Measurements from ENCODE around the gene LMNB1. TPM values are rescaled to one million over a fixed set of nuclear protein-coding genes. Genes with fewer than 3 reads are reported as not detected.

LMNB1 gene
- polyA plus RNA-seq, 3 donors, result 18.0 to 33.0 (median 28.2) TPM

GRCh38 chr5:126875303-126875785 is 98.4 kb downstream of the LMNB1 start:
- Mint-ChIP-seq H3K27ac (no peak overlapping the region), H3K9me3 (no peaks in the 10 kb centered on the region), H3K4me3 (no peak overlapping the region), H3K4me1 (peaks cover 8% of the 10 kb centered on the region), H3K36me3 (peaks cover 19 to 45% of the 10 kb centered on the region in 2 donors), H3K27me3 (ENCODE audit: low read depth in 3 of 3) (peaks cover 0 to 2% (median under 1%) of the 10 kb centered on the region in 3 donors)
- intact Hi-C loops (cut with micrococcal nuclease), result no loop called here
- Histone ChIP-seq H3K4me1 (ENCODE audit: control insufficient read depth in 1 of 2, insufficient read depth in 2 of 2, low read length in 2 of 2) (peaks cover 8 to 9% of the 10 kb centered on the region in 2 donors), H2AFZ (ENCODE audit: insufficient read depth, low read depth, low read length, poor library complexity, severe bottlenecking) (no peak overlapping the region), H3K36me3 (replicated peaks in 1 of 2; ENCODE audit: control insufficient read depth in 1 of 2, insufficient read depth in 2 of 2, low read length in 2 of 2) (no peaks in the 10 kb centered on the region), H3K9me3 (replicated peaks in 1 of 2; ENCODE audit: control insufficient read depth in 1 of 2, insufficient read depth in 1 of 2, low read length in 2 of 2) (no peaks in the 10 kb centered on the region), H3K4me2 (replicated peaks; ENCODE audit: extremely low read depth, low read length, poor library complexity, severe bottlenecking) (no peak overlapping the region), H3K4me3 (replicated peaks in 1 of 3; ENCODE audit: low read depth in 2 of 3, low read length in 3 of 3) (no peak overlapping the region), H4K20me1 (ENCODE audit: insufficient read depth, low read length) (no peaks in the 10 kb centered on the region), H3K9ac (ENCODE audit: insufficient read depth, low read length, poor library complexity, severe bottlenecking) (no peak overlapping the region), H3K79me2 (ENCODE audit: insufficient read depth, low read length) (no peaks in the 10 kb centered on the region), H3K27me3 (ENCODE audit: control insufficient read depth in 2 of 2, insufficient read depth in 2 of 2, low read length in 2 of 2) (no peaks in the 10 kb centered on the region), H3K27ac (ENCODE audit: low read depth in 1 of 2, low read length in 2 of 2) (no peak overlapping the region)
- DNase-seq, result no peak
- TF ChIP-seq CTCF (IDR thresholded peaks at IDR 0.05), result no peak
- WGBS (ENCODE audit: insufficient coverage), result 85% methylated on average over 9 of the region's 13 CpGs

- Histone ChIP-seq H3K79me2 (ENCODE audit: insufficient read depth, low read length) (no peaks in the 10 kb centered on the region), H3K9me3 (replicated peaks in 1 of 2; ENCODE audit: control insufficient read depth in 1 of 2, insufficient read depth in 1 of 2, low read length in 2 of 2) (no peaks in the 10 kb centered on the region), H3K27ac (ENCODE audit: low read depth in 1 of 2, low read length in 2 of 2) (no peak overlapping the region), H3K4me3 (replicated peaks in 1 of 3; ENCODE audit: low read depth in 2 of 3, low read length in 3 of 3) (no peak overlapping the region), H2AFZ (ENCODE audit: insufficient read depth, low read depth, low read length, poor library complexity, severe bottlenecking) (no peak overlapping the region), H4K20me1 (ENCODE audit: insufficient read depth, low read length) (no peaks in the 10 kb centered on the region), H3K4me1 (ENCODE audit: control insufficient read depth in 1 of 2, insufficient read depth in 2 of 2, low read length in 2 of 2) (no peaks in the 10 kb centered on the region), H3K4me2 (replicated peaks; ENCODE audit: extremely low read depth, low read length, poor library complexity, severe bottlenecking) (no peak overlapping the region), H3K36me3 (replicated peaks in 1 of 2; ENCODE audit: control insufficient read depth in 1 of 2, insufficient read depth in 2 of 2, low read length in 2 of 2) (no peaks in the 10 kb centered on the region), H3K27me3 (ENCODE audit: control insufficient read depth in 2 of 2, insufficient read depth in 2 of 2, low read length in 2 of 2) (no peaks in the 10 kb centered on the region), H3K9ac (ENCODE audit: insufficient read depth, low read length, poor library complexity, severe bottlenecking) (no peak overlapping the region)
- Mint-ChIP-seq H3K27me3 (ENCODE audit: low read depth in 3 of 3) (peaks cover 0 to 2% (median 0%) of the 10 kb centered on the region in 3 donors), H3K4me1 (no peaks in the 10 kb centered on the region), H3K36me3 (peaks cover 9 to 41% of the 10 kb centered on the region in 2 donors), H3K4me3 (no peak overlapping the region), H3K27ac (no peak overlapping the region), H3K9me3 (no peaks in the 10 kb centered on the region)
- WGBS (ENCODE audit: insufficient coverage), result no CpG with 5 or more reads among the region's 7 CpGs
- TF ChIP-seq CTCF (IDR thresholded peaks at IDR 0.05), result no peak
- DNase-seq, result no peak
- intact Hi-C loops (cut with micrococcal nuclease), result no loop called here
Measured at GRCh38 chr5:126877602-126878001, 100.7 kb downstream of the LMNB1 start.

Data from CD14-positive monocyte (primary cell).